A549 (cell line): ENCODE results near the gene MESD.

Experiments
- CTCF ChIP-seq: fragments of >200 bp; sonication (Bioruptor Twin); formaldehyde crosslinking; IDR thresholded peaks from 3 replicates; pipeline ENCODE4 v1.5.1; 2016
- HMGXB4 ChIP-seq: fragments of 250-450 bp; sonication (Bioruptor Pico); IDR thresholded peaks from 2 replicates; pipeline ENCODE4 v1.5.0; 2021; ENCODE audit warnings: mild to moderate bottlenecking, moderate library complexity, borderline replicate concordance
- REST ChIP-seq: fragments of 200-600 bp; sonication (generic); IDR thresholded peaks from 2 replicates; pipeline ENCODE4 v1.6.1; 2016; ENCODE audit warnings: antibody characterized with exemption, mild to moderate bottlenecking, moderate library complexity

- no peak for TF ChIP-seq CTCF
- TF ChIP-seq REST = no peak
- no peak for TF ChIP-seq HMGXB4 (CRISPR knock-in tag)
Observed at GRCh38 chr15:80906159-80906766, 83.4 kb downstream of the MESD start.
